Cortex of kidney (tissue), 1 donor: ENCODE results near the gene PARP3.

Experiments
- DNase-seq: peaks from one replicate; lab custom pipeline; 2025; lab: John Stamatoyannopoulos, UW

The PARP3 gene

GRCh38 chr3:51948016-51948580, 5.9 kb downstream of the PARP3 start:
- DNase-seq, result no peak

DNA sequence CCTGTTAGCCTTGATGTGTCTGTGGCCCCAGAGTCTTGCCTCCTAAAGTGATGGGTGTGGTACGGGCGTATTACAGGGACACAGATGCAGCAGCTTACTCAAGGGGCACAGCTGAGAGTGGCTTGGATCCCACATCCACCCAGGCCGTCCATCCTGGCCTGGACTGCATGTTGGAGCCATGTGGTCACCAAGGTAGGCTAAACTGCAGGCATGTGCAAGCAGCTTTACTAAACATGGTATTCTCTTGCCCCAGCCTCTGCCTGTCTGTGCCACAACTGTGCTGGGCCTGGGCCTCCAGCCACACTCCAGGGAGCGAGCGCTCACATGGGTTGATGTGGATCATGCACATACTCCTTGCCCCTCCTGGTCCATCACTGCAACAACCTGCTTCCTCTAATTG, 7.0 kb downstream of the PARP3 start:
- no peak for DNase-seq

- no peak for DNase-seq
Observed at GRCh38 chr3:51950899-51951298, 8.7 kb downstream of the PARP3 start.

- DNase-seq, result no peak
Observed at GRCh38 chr3:51953445-51953844, 11.3 kb downstream of the PARP3 start.

DNA sequence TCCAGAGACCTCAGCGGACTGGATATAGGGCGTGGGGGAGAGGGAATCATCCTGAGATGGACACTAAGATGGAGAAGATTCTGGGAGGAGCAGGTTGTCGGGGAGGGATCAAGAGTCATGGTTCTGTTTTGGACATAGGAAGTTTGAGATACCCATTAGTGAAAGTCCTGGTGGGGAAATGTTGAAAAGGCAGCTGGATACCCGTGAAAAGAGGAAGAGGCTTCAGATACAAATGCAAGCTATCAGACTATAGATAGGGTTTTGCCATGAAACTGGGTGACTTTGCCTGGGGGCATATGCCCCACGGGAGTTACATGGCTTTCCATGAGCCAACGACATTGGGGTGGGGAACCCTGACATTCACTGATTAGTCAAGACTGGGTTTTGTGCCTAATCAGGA, 11.9 kb downstream of the PARP3 start:
- DNase-seq, result no peak

DNA sequence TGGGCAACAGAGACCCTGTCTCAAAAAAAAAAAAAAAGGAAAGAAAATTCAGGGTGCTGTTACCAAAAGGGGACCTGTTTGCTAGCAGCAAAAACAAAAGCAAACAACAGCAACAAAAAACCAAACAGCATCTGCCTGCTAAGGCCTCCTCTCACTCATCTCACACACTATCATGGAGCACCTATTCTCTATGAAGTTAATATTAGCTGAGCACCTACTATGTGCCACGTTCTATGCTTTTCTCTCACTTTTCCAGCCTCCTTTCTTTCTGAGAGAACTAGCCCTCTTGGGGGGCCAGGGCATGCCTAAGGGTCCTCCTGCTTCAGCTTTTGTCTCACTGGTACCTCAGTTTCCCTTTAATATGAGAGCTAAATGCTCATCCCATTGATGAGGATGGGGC, 12.6 kb downstream of the PARP3 start:
- no peak for DNase-seq

DNA sequence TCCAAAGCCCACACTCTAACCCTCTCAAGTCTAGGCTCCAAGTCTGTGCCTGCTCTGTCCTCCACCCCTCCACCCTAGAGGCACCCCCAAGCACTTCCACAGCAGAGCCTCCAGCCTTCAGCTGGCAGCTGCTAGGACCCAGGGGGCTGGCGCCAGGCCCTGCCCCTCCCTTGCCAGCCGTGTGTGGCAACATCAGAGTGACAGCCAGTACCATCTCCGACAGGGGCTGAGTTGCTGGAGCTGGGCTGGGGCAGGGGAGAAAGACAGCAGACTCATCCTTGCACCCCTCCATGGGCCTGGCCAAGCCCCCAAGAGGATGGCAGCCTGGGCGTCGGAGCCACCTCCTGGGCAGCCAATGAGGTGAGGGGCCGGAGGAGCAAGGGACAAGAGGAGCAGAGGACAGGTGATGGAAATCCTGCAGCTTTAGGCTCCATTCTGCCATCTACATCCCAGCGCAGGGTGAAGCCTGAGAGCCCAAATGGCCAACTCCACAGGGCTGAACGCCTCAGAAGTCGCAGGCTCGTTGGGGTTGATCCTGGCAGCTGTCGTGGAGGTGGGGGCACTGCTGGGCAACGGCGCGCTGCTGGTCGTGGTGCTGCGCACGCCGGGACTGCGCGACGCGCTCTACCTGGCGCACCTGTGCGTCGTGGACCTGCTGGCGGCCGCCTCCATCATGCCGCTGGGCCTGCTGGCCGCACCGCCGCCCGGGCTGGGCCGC, 13.2 kb downstream of the PARP3 start, which contains the start of gene GPR62:
TSS of gene GPR62 (plus strand) at position 207 of the 718 bp plus-strand sequence. CDS start at position 479, 272 bp downstream.
- DNase-seq, result no peak

DNA sequence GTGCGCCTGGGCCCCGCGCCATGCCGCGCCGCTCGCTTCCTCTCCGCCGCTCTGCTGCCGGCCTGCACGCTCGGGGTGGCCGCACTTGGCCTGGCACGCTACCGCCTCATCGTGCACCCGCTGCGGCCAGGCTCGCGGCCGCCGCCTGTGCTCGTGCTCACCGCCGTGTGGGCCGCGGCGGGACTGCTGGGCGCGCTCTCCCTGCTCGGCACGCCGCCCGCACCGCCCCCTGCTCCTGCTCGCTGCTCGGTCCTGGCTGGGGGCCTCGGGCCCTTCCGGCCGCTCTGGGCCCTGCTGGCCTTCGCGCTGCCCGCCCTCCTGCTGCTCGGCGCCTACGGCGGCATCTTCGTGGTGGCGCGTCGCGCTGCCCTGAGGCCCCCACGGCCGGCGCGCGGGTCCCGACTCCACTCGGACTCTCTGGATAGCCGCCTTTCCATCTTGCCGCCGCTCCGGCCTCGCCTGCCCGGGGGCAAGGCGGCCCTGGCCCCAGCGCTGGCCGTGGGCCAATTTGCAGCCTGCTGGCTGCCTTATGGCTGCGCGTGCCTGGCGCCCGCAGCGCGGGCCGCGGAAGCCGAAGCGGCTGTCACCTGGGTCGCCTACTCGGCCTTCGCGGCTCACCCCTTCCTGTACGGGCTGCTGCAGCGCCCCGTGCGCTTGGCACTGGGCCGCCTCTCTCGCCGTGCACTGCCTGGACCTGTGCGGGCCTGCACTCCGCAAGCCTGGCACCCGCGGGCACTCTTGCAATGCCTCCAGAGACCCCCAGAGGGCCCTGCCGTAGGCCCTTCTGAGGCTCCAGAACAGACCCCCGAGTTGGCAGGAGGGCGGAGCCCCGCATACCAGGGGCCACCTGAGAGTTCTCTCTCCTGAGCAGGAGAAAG, 14.0 kb downstream of the PARP3 start:
- no peak for DNase-seq

DNA sequence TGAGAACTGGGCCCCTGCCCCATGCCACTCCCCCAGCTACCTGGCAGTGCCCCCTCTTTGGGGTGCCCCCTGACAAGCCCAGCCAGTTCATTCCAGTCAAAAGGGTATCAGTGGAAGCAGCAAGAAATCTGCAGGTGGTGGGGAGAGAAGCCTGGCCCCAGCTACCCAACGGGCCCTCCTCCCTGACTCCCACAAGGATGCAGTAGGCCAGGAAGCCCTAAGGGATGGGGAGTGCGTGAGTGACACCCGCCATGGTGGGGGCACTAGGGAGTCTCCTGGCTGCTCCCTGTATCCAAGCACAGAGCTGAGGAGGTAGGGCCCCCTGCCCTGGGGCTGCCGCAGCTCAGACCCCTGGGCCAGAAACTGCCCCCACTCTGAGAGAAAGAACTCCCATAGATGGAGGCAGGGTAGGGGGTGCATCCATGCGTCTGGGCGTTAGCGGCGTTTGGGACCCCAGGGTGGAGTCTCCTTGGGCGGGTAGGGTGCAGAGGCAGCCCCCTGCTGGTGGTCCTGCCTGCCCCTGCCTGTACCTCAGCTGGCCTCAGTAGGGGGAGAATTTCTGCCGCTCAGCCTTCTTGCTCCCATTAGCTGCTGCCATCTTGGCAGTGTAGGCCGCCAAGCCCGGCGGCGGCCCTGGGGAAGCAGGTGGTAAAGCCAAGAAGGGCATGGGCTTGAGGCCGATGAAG, 15.5 kb downstream of the PARP3 start:
- DNase-seq, result no peak

- no peak for DNase-seq
Observed at GRCh38 chr3:51958603-51959521, 16.7 kb downstream of the PARP3 start.

- DNase-seq, result no peak
Observed at GRCh38 chr3:51959651-51960050, 17.5 kb downstream of the PARP3 start.

DNA sequence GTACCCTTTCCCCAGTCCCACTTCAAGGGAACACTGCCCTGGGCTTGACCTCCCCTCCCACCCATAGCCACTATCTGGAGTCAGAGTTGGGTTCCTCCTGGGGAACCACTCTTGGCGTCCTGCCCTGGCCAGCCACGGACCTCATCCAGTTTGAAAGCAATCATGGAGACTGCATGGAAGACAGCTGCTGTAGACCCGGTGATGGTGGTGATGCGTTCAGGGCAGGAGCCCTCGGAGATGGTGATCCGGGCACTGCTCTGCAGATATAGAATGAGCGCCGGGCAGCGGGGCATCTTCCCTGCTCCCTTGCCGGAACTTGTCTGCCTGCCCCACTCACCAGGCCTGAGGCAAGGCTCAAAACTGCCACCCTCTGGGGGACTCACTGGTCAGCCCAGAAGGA, 18.2 kb downstream of the PARP3 start:
- DNase-seq, result no peak

DNA sequence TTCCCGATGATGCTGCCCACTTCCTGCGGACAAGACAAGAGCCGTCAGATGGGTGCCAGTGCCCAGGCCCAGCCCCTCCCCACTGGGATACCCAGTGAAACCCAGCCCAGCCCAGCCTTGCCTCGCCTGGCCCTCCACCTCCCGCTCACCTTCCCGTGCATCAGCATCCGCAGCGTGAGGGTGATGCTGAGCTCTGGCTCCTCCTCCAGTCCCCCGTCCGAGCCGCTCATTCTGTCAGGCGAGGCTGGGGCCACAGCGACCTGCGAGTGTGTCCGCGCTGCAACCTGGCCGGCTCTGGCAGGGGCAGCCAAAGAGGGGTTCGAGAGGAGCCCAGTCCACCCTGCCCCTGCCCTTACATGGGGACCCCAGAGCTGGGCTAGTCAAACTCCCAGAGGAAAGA, 18.8 kb downstream of the PARP3 start:
- DNase-seq, result no peak

GRCh38 chr3:51961602-51962569, 19.7 kb downstream of the PARP3 start:
- DNase-seq, result no peak

DNA sequence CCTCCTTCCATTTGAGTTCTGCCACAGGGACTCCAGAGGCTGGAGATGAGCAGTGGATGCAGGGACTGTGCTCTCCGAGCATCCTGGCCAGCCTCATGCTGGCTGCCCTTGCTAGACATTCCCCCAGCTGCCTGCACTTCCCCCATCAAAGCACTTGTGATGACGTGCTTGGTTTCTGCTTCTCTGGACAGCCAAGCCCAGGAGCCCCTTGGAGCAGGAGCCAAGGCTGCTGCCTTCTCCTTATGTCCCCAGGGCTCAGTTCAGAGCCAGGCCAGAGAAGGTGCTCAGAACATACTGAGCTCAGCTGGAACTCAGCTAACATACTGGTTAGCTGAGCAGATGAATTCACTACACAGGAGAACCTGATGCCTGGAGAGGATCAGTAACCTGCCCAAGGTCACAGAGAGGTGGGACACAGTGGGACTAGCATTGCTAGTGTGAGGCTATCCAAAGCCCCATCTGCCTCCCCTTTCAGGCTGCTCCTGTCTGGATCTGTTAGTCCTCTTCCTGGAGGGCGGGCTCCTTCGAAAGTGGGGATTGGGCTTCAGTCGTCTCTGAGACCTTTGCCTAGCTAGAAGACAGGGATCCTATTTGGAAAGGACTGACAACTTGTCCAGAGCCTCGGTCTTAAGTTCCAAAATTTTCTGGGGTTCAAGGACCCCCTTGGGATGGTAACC, 20.8 kb downstream of the PARP3 start:
- no peak for DNase-seq

DNA sequence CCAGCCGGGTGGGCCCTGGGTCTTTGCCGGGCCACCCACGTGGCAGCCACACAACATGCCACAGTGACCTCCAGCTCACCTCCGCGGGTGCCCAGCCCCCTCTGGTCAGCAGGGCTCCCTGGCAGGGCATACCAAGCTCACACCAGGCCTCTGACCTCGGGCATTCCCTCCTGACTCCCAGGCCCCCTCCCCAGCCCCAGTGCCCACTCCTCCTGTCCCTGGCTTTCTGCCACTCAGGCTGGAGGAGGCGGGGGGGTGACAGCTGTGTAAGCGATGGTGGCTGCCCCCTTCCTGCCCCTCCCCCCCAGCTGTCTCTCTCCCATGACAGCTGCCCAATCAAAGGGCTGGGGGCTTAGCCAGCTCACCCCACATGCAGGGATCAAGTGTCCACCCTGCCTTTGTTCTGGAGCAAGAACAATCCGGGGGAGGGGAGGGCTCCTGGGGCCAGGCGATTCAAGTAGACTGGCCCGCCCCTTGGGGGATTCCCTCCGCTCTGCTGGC, 21.8 kb downstream of the PARP3 start:
- DNase-seq, result no peak

DNA sequence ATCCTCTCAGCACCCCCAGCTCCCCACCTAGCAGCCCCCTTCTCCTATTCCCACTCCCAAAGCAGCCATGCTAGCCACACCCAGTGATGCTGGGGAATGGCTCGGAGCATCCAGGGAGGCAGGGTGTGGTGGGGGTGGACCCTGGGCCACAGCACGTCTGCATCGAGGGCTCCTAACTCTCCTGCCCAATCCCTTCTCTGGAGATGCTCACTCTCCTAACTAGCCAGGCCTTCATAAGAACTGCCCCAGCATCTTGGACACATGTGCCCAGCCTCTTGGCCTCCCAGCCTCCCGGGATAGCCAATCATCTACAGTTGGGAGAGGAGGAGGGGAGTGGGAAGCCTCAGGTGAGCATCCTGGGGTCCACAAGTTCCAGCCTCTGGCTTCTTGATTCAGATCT, 22.4 kb downstream of the PARP3 start:
- DNase-seq, result no peak

GRCh38 chr3:51966016-51966415, 23.9 kb downstream of the PARP3 start:
- DNase-seq, result no peak

GRCh38 chr3:51966486-51966885, 24.3 kb downstream of the PARP3 start:
- no peak for DNase-seq
